Spleen (tissue), 7 donors: Measurements from ENCODE around the gene RNF39.
"Not testable (repeated sequence)": the region's sequence is repeated elsewhere in the genome, so short reads cannot be mapped to it uniquely, and the experiment has no call there.

ENCODE experiments used
- CTCF ChIP-seq, 11 experiments: fragments of 200-600 bp in 7 of 11; fragments of 450-650 bp in 4 of 11; sonication (generic) in 4 of 11; IDR thresholded peaks in 8 of 11; conservative IDR thresholded peaks in 3 of 11; 1 replicate in 7 of 11; 2 replicates in 4 of 11; pipeline versions ENCODE4 v1.4.0 to v1.8.0; 2016 to 2021; ENCODE audit warnings: antibody characterized with exemption in 11 of 11, inconsistent platforms in 4 of 11, mild to moderate bottlenecking in 1 of 11
- POLR2A ChIP-seq, 3 donors: fragments of 450-650 bp; IDR thresholded peaks; one replicate each; pipeline ENCODE4 v1.5.1; 2017; ENCODE audit warnings: antibody characterized with exemption in 3 of 3, mild to moderate bottlenecking in 1 of 3
- POLR2AphosphoS5 ChIP-seq, 3 donors: sonication (generic); formaldehyde crosslinking; IDR thresholded peaks; one replicate each; pipeline ENCODE4 v1.5.1; 2017; ENCODE audit warnings: antibody characterized with exemption in 3 of 3
- donor health status: DM: no; HTN: no; CAD: no; lungs with moderate emphysema.
- donor health status: DM: no; HTN: no; CAD: no.
- donor health status: DM: no; HTN: no; CAD: no.

- TF ChIP-seq POLR2A (IDR thresholded peaks at IDR 0.05); CTCF (IDR thresholded peaks at IDR 0.05 in 8 of 11, conservative IDR thresholded peaks at IDR 0.05 in 3 of 11); POLR2AphosphoS5 (IDR thresholded peaks at IDR 0.05): not testable (repeated sequence)
These were observed 43.1 kb upstream of the RNF39 start for GRCh38 chr6:30118691-30119090.
